ENCODE results near the gene SLC2A4RG. TPM values are rescaled to one million over a fixed set of nuclear protein-coding genes. Genes with fewer than 3 reads are reported as not detected.
A peak's percentile ranks its signal among the peaks of the same experiment; 100 is the strongest.

Gene SLC2A4RG
- total and polyA plus RNA-seq, 2 donors: 33.4 to 66.1 TPM

DNA sequence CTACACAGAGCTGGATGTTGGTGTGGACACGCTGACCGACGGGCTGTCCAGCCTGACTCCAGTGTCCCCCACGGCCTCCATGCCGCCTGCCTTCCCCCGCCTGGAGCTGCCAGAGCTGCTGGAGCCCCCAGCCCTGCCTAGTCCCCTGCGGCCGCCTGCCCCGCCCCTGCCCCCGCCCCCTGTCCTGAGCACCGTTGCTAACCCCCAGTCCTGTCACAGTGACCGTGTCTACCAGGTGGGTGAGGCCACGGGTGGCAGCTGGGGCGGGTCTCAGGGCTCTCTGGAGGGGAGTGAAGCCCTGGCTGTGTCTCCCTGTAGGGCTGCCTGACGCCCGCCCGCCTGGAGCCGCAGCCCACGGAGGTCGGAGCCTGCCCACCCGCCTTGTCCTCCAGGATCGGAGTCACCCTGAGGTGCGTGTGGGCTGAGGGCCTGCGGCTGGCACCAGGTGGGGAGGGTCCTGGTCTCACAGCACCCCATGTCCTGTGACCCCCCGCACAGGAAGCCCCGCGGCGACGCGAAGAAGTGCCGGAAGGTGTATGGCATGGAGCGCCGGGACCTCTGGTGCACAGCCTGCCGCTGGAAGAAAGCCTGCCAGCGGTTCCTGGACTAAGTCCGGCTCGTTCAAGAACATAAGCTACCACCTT is 2.9 kb downstream of the SLC2A4RG start:
- no peak for DNase-seq (ENCODE audit: low read depth in 6 of 9, low spot score in 9 of 9)
- Histone ChIP-seq H3K9me3 (ENCODE audit: control insufficient read depth in 2 of 2, insufficient read depth in 1 of 2, low read length in 1 of 2) (no peaks in the 10 kb centered on the region), H3K4me3 (ENCODE audit: low read length in 2 of 2) (no peak overlapping the region), H3K4me1 (ENCODE audit: control insufficient read depth in 2 of 2, insufficient read depth in 2 of 2, low read length in 2 of 2) (peaks cover 20 to 29% of the 10 kb centered on the region in 2 donors), H3K27ac (ENCODE audit: low read depth in 1 of 2, low read length in 1 of 2) (no peak overlapping the region), H3K36me3 (ENCODE audit: control insufficient read depth in 2 of 2, insufficient read depth in 2 of 2, low read length in 1 of 2) (peaks cover 35 to 46% of the 10 kb centered on the region in 2 donors), H3K27me3 (ENCODE audit: control insufficient read depth in 2 of 2, insufficient read depth in 1 of 2, low read length in 1 of 2) (peaks cover 0 to 19% of the 10 kb centered on the region in 2 donors)
- WGBS: 95% methylated on average over 37 of the region's 37 CpGs

DNA sequence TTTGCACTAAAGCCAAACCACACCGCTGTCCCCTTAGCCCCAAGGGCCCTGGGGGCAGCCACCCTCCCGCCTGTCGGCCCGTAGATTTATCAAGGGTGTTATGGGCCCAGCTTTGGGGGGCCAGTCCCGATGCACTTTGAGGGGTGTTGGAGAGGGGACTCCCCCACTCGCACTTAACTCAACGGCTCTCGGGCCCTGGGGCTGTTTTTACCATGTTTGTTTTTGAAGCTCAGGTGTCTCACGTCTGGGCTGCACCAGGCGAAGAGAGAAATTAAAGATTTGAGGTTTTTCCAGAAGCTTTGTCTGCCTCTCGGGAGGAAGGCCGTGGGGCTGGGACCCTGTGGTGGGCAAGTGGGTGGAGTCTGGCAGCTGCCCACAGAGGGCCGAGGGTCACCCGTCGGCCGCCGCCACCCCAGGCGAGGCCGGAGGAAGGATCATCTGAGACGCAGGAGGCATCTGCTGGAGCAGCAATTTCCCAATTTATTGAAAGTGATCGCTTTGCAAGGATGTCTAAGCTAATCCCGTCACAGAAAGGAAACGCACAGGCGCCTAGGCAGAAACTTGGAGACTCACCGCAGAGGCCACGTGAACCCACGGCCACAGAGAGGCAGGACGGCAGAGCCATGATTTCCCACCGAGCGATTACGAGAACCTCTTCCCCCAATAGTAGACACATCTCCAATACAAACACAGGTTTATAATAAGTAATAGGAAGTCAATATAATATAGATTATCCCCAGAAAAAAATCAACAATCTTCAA is 3.8 kb downstream of the SLC2A4RG start:
- DNase-seq (ENCODE audit: low read depth in 6 of 9, low spot score in 9 of 9): no peak
- no peaks in the 10 kb centered on the region for H3K9me3 ChIP-seq (ENCODE audit: control insufficient read depth in 2 of 2, insufficient read depth in 1 of 2, low read length in 1 of 2)
- WGBS: 96% methylated on average over 31 of the region's 31 CpGs
- H3K27me3 ChIP-seq (ENCODE audit: control insufficient read depth in 2 of 2, insufficient read depth in 1 of 2, low read length in 1 of 2): peaks cover 0 to 17% of the 10 kb centered on the region in 2 donors
- peaks cover 31 to 43% of the 10 kb centered on the region in 2 donors for H3K36me3 ChIP-seq (ENCODE audit: control insufficient read depth in 2 of 2, insufficient read depth in 2 of 2, low read length in 1 of 2)
- H3K4me1 ChIP-seq (ENCODE audit: control insufficient read depth in 2 of 2, insufficient read depth in 2 of 2, low read length in 2 of 2): peaks cover 15 to 24% of the 10 kb centered on the region in 2 donors
- no peak overlapping the region for H3K27ac ChIP-seq (ENCODE audit: low read depth in 1 of 2, low read length in 1 of 2)
- no peak overlapping the region for H3K4me3 ChIP-seq (ENCODE audit: low read length in 2 of 2)

DNA sequence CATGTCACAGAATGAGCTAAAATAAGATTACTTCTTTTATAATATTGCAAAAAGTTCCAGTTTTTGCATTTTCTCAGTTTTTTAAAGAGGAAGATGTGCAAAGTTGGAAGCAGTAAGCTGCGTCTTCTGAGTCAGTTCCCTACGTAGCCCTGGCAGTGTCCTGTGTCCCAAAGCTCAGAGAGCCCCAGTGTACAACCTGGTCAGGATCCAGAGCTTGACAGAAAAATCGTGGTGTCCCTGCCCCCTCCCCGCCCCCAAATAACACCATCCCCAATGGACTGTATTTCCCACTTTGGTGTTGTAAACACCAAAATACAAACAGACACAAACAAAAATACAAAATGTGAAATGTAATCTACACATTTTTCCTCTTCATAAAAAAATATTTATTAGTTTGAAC is 4.6 kb downstream of the SLC2A4RG start:
- peaks cover 7 to 20% of the 10 kb centered on the region in 2 donors for H3K4me1 ChIP-seq (ENCODE audit: control insufficient read depth in 2 of 2, insufficient read depth in 2 of 2, low read length in 2 of 2)
- no peak overlapping the region for H3K4me3 ChIP-seq (ENCODE audit: low read length in 2 of 2)
- peaks cover 0 to 9% of the 10 kb centered on the region in 2 donors for H3K27me3 ChIP-seq (ENCODE audit: control insufficient read depth in 2 of 2, insufficient read depth in 1 of 2, low read length in 1 of 2)
- DNase-seq (ENCODE audit: low read depth in 6 of 9, low spot score in 9 of 9): no peak
- no peak overlapping the region for H3K27ac ChIP-seq (ENCODE audit: low read depth in 1 of 2, low read length in 1 of 2)
- WGBS: 92% methylated on average over 4 of the region's 4 CpGs
- peaks cover 28 to 37% of the 10 kb centered on the region in 2 donors for H3K36me3 ChIP-seq (ENCODE audit: control insufficient read depth in 2 of 2, insufficient read depth in 2 of 2, low read length in 1 of 2)
- no peaks in the 10 kb centered on the region for H3K9me3 ChIP-seq (ENCODE audit: control insufficient read depth in 2 of 2, insufficient read depth in 1 of 2, low read length in 1 of 2)

DNA sequence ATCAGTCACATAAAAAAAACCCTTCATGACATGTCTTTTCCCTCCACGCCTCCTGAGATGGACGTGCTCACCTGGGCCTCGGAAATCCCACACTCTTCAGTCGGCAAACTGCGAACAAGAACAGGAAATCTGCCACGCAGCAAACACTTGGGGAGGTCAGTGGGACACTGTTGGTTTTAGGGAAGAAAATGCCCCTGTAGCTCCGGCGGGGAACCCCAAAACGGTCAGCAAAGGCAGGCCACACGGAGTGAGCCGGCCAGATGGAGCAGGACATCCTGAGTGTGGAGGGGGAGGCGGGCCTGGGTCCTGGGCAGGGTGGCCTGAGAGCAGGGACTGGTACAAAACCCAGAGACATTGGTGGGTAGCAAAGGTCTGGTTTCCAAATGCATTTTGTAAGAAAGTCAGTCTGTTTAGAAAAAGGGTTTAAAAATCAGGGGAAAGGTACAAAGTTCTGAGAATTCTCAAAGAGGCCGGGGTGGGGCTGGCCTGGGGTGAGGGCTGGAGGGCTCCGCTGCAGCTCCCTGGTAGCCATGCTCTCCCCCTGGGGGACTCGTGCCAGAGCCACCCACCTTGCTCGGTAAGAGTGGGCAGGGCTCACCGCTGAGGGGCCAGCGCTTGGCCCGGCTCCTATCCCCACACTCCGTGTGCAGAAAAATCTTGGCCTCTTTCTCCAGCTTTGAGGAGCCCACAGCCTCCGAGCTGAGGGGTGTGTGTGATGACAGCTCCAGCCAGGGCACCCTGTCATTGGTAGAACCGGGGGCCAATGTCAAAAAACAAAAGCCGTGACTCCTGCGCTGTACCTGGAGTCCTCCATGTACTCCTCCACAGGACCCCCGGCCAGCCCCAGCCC is 5.2 kb downstream of the SLC2A4RG start:
- peaks cover 6 to 22% of the 10 kb centered on the region in 2 donors for H3K4me1 ChIP-seq (ENCODE audit: control insufficient read depth in 2 of 2, insufficient read depth in 2 of 2, low read length in 2 of 2)
- peak overlapping the region in 1 of 2 donors; percentile 31 for H3K27ac ChIP-seq (ENCODE audit: low read depth in 1 of 2, low read length in 1 of 2)
- WGBS: 96% methylated on average over 25 of the region's 25 CpGs
- peaks cover 0 to 8% of the 10 kb centered on the region in 2 donors for H3K27me3 ChIP-seq (ENCODE audit: control insufficient read depth in 2 of 2, insufficient read depth in 1 of 2, low read length in 1 of 2)
- H3K9me3 ChIP-seq (ENCODE audit: control insufficient read depth in 2 of 2, insufficient read depth in 1 of 2, low read length in 1 of 2): peaks cover 0 to 3% of the 10 kb centered on the region in 2 donors
- no peak overlapping the region for H3K4me3 ChIP-seq (ENCODE audit: low read length in 2 of 2)
- H3K36me3 ChIP-seq (ENCODE audit: control insufficient read depth in 2 of 2, insufficient read depth in 2 of 2, low read length in 1 of 2): peaks cover 28 to 37% of the 10 kb centered on the region in 2 donors
- no peak for DNase-seq (ENCODE audit: low read depth in 6 of 9, low spot score in 9 of 9)

DNA sequence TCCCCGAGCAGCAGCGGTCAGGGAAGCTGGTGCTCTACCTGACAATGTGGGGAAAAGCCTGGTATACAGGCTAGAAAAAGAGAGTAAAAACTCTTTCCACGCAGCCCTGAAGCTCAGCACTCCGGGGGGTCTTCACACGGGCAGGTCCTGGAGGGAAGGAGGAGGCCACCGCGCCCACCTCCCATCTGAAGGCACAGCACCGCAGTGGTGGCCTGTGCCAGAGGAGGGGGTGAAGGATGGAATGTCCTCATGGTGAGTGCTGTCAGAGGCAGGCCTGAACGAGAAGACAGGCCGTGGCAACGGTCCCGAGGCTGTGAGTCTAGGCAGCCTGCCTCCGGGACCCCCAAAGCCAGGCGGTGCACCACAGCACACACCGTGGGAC is 5.8 kb downstream of the SLC2A4RG start:
- peak overlapping the region in 1 of 2 donors; percentile 18 for H3K27ac ChIP-seq (ENCODE audit: low read depth in 1 of 2, low read length in 1 of 2)
- DNase-seq (ENCODE audit: low read depth in 6 of 9, low spot score in 9 of 9): no peak

DNA sequence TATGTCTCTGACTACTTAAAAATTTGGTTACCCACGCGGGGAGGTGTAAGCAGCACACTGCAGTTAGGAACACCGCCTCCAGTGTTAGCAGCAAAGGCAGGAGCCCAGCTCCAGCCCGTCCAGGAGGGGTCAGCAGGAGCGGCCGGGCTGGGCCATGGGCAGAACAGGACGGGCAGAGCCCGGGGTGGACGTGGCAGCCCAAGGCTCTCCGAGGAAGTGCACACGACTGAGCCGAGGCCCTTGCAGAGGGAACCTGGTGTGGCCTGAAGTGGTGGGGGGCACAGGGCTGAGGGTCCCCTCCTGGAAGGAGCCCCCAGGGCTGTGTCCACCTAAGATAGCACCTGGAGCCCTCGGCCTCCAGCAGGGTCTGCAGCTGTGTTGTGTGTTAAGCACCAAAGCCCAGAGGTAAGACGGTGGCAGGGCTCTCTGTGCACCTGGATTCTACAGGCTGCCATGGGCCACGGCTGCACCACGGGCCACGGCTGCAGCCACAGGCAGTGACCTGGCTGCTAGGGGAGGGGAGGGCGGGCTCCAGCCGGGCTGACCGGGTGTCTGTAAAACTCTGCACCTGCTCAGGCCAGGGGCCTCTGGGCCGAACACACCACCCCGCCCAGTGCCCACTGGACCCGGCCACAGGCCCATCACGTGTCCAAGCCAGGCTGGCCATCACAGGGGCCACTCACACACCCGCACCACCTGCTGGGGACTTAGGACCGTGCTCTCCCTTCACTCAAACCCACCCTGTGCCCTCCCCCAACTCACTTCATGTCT is 6.6 kb downstream of the SLC2A4RG start:
- no peaks in the 10 kb centered on the region for H3K27me3 ChIP-seq (ENCODE audit: control insufficient read depth in 2 of 2, insufficient read depth in 1 of 2, low read length in 1 of 2)
- peaks cover 0 to 4% of the 10 kb centered on the region in 2 donors for H3K9me3 ChIP-seq (ENCODE audit: control insufficient read depth in 2 of 2, insufficient read depth in 1 of 2, low read length in 1 of 2)
- H3K4me1 ChIP-seq (ENCODE audit: control insufficient read depth in 2 of 2, insufficient read depth in 2 of 2, low read length in 2 of 2): peaks cover 3 to 27% of the 10 kb centered on the region in 2 donors
- H3K36me3 ChIP-seq (ENCODE audit: control insufficient read depth in 2 of 2, insufficient read depth in 2 of 2, low read length in 1 of 2): peaks cover 25 to 30% of the 10 kb centered on the region in 2 donors
- 96% methylated on average over 26 of the region's 26 CpGs for WGBS
- H3K27ac ChIP-seq (ENCODE audit: low read depth in 1 of 2, low read length in 1 of 2): no peak overlapping the region
- no peak overlapping the region for H3K4me3 ChIP-seq (ENCODE audit: low read length in 2 of 2)
- no peak for DNase-seq (ENCODE audit: low read depth in 6 of 9, low spot score in 9 of 9)

More for the DNA sequence above, 5.8 kb downstream of the SLC2A4RG start:
- H3K4me1 ChIP-seq (ENCODE audit: control insufficient read depth in 2 of 2, insufficient read depth in 2 of 2, low read length in 2 of 2): peaks cover 7 to 27% of the 10 kb centered on the region in 2 donors
- peaks cover 28 to 37% of the 10 kb centered on the region in 2 donors for H3K36me3 ChIP-seq (ENCODE audit: control insufficient read depth in 2 of 2, insufficient read depth in 2 of 2, low read length in 1 of 2)
- H3K4me3 ChIP-seq (ENCODE audit: low read length in 2 of 2): no peak overlapping the region
- H3K27me3 ChIP-seq (ENCODE audit: control insufficient read depth in 2 of 2, insufficient read depth in 1 of 2, low read length in 1 of 2): peaks cover 0 to 7% of the 10 kb centered on the region in 2 donors
- 92% methylated on average over 15 of the region's 15 CpGs for WGBS
- H3K9me3 ChIP-seq (ENCODE audit: control insufficient read depth in 2 of 2, insufficient read depth in 1 of 2, low read length in 1 of 2): peaks cover 0 to 4% of the 10 kb centered on the region in 2 donors

DNA sequence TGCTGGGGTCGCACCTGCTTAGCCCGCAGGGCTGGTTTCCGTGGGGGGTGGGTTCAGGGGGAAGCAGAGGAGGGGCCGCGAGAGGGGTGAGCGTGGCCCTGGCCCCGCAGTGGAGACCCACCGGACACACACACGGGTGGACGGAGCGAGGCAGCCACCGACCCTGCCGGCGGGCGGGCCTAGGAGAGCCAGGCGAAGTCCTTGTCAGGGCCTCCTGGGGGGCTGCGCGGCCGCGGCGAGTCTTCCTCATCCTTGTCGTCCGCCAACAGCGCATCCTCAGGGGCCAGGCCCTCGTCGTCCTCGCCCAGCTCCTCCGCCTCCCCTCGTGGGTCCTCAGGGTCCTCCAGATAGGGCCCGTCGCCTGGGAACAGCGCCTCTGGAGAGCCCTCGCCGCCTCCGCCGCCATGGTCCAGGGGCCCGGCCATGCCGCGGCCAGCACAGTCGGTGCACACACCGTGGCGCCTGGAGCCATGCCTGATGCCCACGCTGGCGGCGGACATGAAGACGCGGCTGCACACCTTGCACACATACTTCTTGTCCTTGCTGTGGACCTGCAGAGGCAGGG is 7.3 kb downstream of the SLC2A4RG start:
- no peak overlapping the region for H3K4me3 ChIP-seq (ENCODE audit: low read length in 2 of 2)
- 98% methylated on average over 47 of the region's 47 CpGs for WGBS
- peaks cover 5 to 29% of the 10 kb centered on the region in 2 donors for H3K4me1 ChIP-seq (ENCODE audit: control insufficient read depth in 2 of 2, insufficient read depth in 2 of 2, low read length in 2 of 2)
- peaks cover 0 to 4% of the 10 kb centered on the region in 2 donors for H3K9me3 ChIP-seq (ENCODE audit: control insufficient read depth in 2 of 2, insufficient read depth in 1 of 2, low read length in 1 of 2)
- H3K27me3 ChIP-seq (ENCODE audit: control insufficient read depth in 2 of 2, insufficient read depth in 1 of 2, low read length in 1 of 2): no peaks in the 10 kb centered on the region
- no peak overlapping the region for H3K27ac ChIP-seq (ENCODE audit: low read depth in 1 of 2, low read length in 1 of 2)
- peaks cover 18 to 23% of the 10 kb centered on the region in 2 donors for H3K36me3 ChIP-seq (ENCODE audit: control insufficient read depth in 2 of 2, insufficient read depth in 2 of 2, low read length in 1 of 2)
- no peak for DNase-seq (ENCODE audit: low read depth in 6 of 9, low spot score in 9 of 9)

DNA sequence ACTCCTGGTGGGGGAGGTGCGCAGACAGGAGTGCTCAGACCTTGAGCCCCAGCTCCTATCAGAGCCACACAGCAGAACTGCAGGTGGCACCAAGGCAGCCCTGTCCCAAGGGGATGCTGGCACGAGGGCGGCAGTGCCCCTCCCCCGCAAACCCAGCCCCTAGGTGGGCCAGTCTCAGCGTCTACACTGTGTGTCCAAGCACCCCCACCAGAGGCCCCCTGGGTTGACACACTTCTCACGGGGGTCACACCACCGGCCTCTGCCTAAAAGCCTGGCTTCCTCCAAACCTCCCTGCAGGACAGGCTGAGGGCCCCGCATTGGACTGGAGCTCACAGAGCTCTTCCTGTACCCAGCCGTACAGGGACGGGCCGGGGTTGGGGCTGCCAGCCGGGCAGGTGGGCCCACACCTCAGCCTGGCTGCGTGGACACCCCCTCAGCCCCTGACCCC is 8.1 kb downstream of the SLC2A4RG start:
- Histone ChIP-seq H3K36me3 (ENCODE audit: control insufficient read depth in 2 of 2, insufficient read depth in 2 of 2, low read length in 1 of 2) (peaks cover 10 to 16% of the 10 kb centered on the region in 2 donors), H3K9me3 (ENCODE audit: control insufficient read depth in 2 of 2, insufficient read depth in 1 of 2, low read length in 1 of 2) (peaks cover 0 to 4% of the 10 kb centered on the region in 2 donors), H3K4me1 (ENCODE audit: control insufficient read depth in 2 of 2, insufficient read depth in 2 of 2, low read length in 2 of 2) (peaks cover 5 to 31% of the 10 kb centered on the region in 2 donors), H3K4me3 (ENCODE audit: low read length in 2 of 2) (no peak overlapping the region), H3K27ac (ENCODE audit: low read depth in 1 of 2, low read length in 1 of 2) (no peak overlapping the region), H3K27me3 (ENCODE audit: control insufficient read depth in 2 of 2, insufficient read depth in 1 of 2, low read length in 1 of 2) (no peaks in the 10 kb centered on the region)
- 97% methylated on average over 13 of the region's 13 CpGs for WGBS
- no peak for DNase-seq (ENCODE audit: low read depth in 6 of 9, low spot score in 9 of 9)

Data from thymus (tissue), 11 donors.